CD14-positive monocyte (primary cell): Measurements from ENCODE around the gene ZNF367. TPM values are rescaled to one million over a fixed set of nuclear protein-coding genes. Genes with fewer than 3 reads are reported as not detected.

Source experiments
- DNase-seq, 3 donors: peaks; one replicate each; pipeline ENCODE4 v3.0.0-alpha.2; 2011 to 2022
- H2AFZ ChIP-seq: 2 replicates; pipeline ENCODE4 v1.6.0; 2012; ENCODE audit warnings: mild to moderate bottlenecking, low read depth, low read length, inconsistent platforms; ENCODE audit not compliant: insufficient read depth, poor library complexity, severe bottlenecking
- H3K27ac ChIP-seq, 2 donors: 1 replicate in 1 of 2; 2 replicates in 1 of 2; pipeline ENCODE4 v1.5.1; 2012 to 2013; ENCODE audit warnings: low read length in 2 of 2, control low read depth in 1 of 2, inconsistent platforms in 1 of 2, low read depth in 1 of 2, mild to moderate bottlenecking in 1 of 2
- H3K27me3 ChIP-seq, 2 donors: one replicate each; pipeline versions ENCODE4 v1.6.0 to v1.6.1; 2011 to 2013; ENCODE audit warnings: low read length in 2 of 2; ENCODE audit not compliant: control insufficient read depth in 2 of 2, insufficient read depth in 2 of 2
- H3K36me3 ChIP-seq, 2 donors: replicated peaks in 1 of 2; 1 replicate in 1 of 2; 2 replicates in 1 of 2; pipeline versions ENCODE4 v1.5.1 to v1.6.1; 2012 to 2013; ENCODE audit warnings: low read length in 2 of 2, control low read depth in 1 of 2, inconsistent platforms in 1 of 2, mild to moderate bottlenecking in 1 of 2; ENCODE audit not compliant: insufficient read depth in 2 of 2, control insufficient read depth in 1 of 2
- H3K4me1 ChIP-seq, 2 donors: 1 replicate in 1 of 2; 2 replicates in 1 of 2; pipeline versions ENCODE4 v1.5.1 to v1.6.1; 2012 to 2013; ENCODE audit warnings: low read length in 2 of 2, control low read depth in 1 of 2, inconsistent platforms in 1 of 2, mild to moderate bottlenecking in 1 of 2, moderate library complexity in 1 of 2; ENCODE audit not compliant: insufficient read depth in 2 of 2, control insufficient read depth in 1 of 2
- H3K4me2 ChIP-seq: replicated peaks from 2 replicates; pipeline ENCODE3; 2012; ENCODE audit warnings: low read length, moderate library complexity, mild to moderate bottlenecking; ENCODE audit not compliant: poor library complexity, severe bottlenecking; ENCODE audit errors: extremely low read depth
- H3K4me3 ChIP-seq, 3 experiments: fragments of 200-600 bp in 1 of 3; sonication (generic) in 1 of 3; replicated peaks in 1 of 3; 1 replicate in 2 of 3; 2 replicates in 1 of 3; pipeline ENCODE4 v1.5.1; 2011 to 2013; ENCODE audit warnings: low read length in 3 of 3, mild to moderate bottlenecking in 3 of 3, control low read depth in 2 of 3, low read depth in 2 of 3, inconsistent platforms in 1 of 3, moderate library complexity in 1 of 3
- H3K79me2 ChIP-seq: 2 replicates; pipeline ENCODE4 v1.6.0; 2012; ENCODE audit warnings: mild to moderate bottlenecking, control low read depth, inconsistent platforms, low read length, moderate library complexity; ENCODE audit not compliant: insufficient read depth
- H3K9ac ChIP-seq: 2 replicates; pipeline ENCODE4 v1.6.0; 2017; ENCODE audit warnings: low read length, mild to moderate bottlenecking; ENCODE audit not compliant: insufficient read depth, poor library complexity, severe bottlenecking
- H3K9me3 ChIP-seq, 2 donors: replicated peaks in 1 of 2; 1 replicate in 1 of 2; 2 replicates in 1 of 2; pipeline versions ENCODE4 v1.5.1 to v1.6.1; 2012 to 2013; ENCODE audit warnings: low read length in 2 of 2, control low read depth in 1 of 2; ENCODE audit not compliant: control insufficient read depth in 1 of 2, insufficient read depth in 1 of 2
- H4K20me1 ChIP-seq: 2 replicates; pipeline ENCODE4 v1.6.0; 2012; ENCODE audit warnings: mild to moderate bottlenecking, low read length, control low read depth, moderate library complexity; ENCODE audit not compliant: insufficient read depth
- H3K27ac Mint-ChIP-seq, 7 donors: one replicate each; pipeline ENCODE4 v1.8.0; 2020; ENCODE audit warnings: mild to moderate bottlenecking in 7 of 7, mixed read lengths in 7 of 7, moderate library complexity in 6 of 7, inconsistent platforms in 2 of 7
- H3K27me3 Mint-ChIP-seq, 3 donors: one replicate each; pipeline ENCODE4 v1.8.0; 2021 to 2022; ENCODE audit warnings: low read depth in 3 of 3, mild to moderate bottlenecking in 3 of 3, mixed read lengths in 3 of 3, moderate library complexity in 3 of 3, inconsistent platforms in 1 of 3
- H3K36me3 Mint-ChIP-seq, 2 donors: one replicate each; pipeline ENCODE4 v1.8.0; 2020; ENCODE audit warnings: mixed read lengths in 2 of 2, inconsistent platforms in 1 of 2, mild to moderate bottlenecking in 1 of 2
- H3K4me1 Mint-ChIP-seq: one replicate; pipeline ENCODE4 v1.8.0; 2020; ENCODE audit warnings: mild to moderate bottlenecking, mixed read lengths
- H3K4me3 Mint-ChIP-seq, 2 donors: one replicate each; pipeline ENCODE4 v1.8.0; 2020; ENCODE audit warnings: mild to moderate bottlenecking in 2 of 2, mixed read lengths in 2 of 2, moderate library complexity in 1 of 2
- H3K9me3 Mint-ChIP-seq, 7 donors: one replicate each; pipeline ENCODE4 v1.8.0; 2020 to 2022; ENCODE audit warnings: mixed read lengths in 7 of 7, mild to moderate bottlenecking in 6 of 7, moderate library complexity in 6 of 7, inconsistent platforms in 2 of 7
- WGBS: methylation state at CpG from one replicate; pipeline ENCODE4 v1.1.5; 2013; ENCODE audit warnings: missing lambda C conversion rate; ENCODE audit not compliant: insufficient coverage; 5-methylcytosine and 5-hydroxymethylcytosine counted together
- intact Hi-C, 2 donors: fragments of 100-400 bp; cut with micrococcal nuclease; formaldehyde crosslinking; loops; one replicate each; pipeline versions ENCODE4 v1.15.0 to v1.15.1; 2023
- polyA plus RNA-seq, 3 donors: library from polyadenylated mRNA; depleted of rRNA in 1 of 3; unstranded in 2 of 3; stranded (reverse) in 1 of 3; fragments of 300-500 nt in 2 of 3; fragments of >200 nt in 1 of 3; fragmentation: Illumina TruSeq in 2 of 3; gene quantifications; 1 replicate in 2 of 3; 2 replicates in 1 of 3; pipeline ENCODE4 v1.2.3, GENCODE V29; 2012 to 2021
- TF ChIP-seq, protein P1 (sequence below): fragments of 200-600 bp; IDR thresholded peaks from one replicate; pipeline ENCODE4 v1.8.0; 2022; ENCODE audit warnings: antibody characterized with exemption, mild to moderate bottlenecking

The ZNF367 gene
- polyA plus RNA-seq, 3 donors: 0.08 to 0.21 TPM; not detected in 1

DNA sequence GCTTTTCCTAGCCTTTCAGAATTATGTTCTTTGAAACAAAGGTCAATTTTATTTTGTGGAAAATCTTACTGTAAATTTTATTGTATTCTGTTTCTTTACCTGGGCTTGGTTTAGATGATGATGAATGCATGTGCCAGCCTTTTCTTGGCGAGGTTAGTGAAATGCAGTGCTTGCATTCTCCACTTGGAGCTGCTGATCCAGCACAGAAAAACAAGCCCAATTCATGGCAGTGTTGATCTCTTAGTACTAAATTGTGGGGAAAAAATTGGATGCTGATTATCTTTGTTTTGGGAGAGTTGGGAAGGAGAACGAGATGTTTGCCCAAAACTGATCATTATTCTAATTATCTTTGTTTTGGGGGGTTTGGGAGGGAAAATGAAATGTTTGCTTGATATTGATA is 35.5 kb upstream of the ZNF367 start:
- Mint-ChIP-seq H3K36me3 (peaks cover 3% of the 10 kb centered on the region in 2 donors), H3K27ac (no peak overlapping the region), H3K4me1 (peaks cover 14% of the 10 kb centered on the region), H3K4me3 (no peak overlapping the region), H3K27me3 (peaks cover 31 to 58% (median 49%) of the 10 kb centered on the region in 3 donors), H3K9me3 (peaks cover 0 to 9% (median 3%) of the 10 kb centered on the region in 7 donors)
- no peaks in the 10 kb centered on the region for H3K36me3 ChIP-seq
- H3K27me3 ChIP-seq: peaks cover 22 to 34% of the 10 kb centered on the region in 2 donors
- H3K9me3 ChIP-seq: no peaks in the 10 kb centered on the region
- intact Hi-C loops: loop anchor here (5.0 kb wide), 2 partner anchors 36 to 204 kb away; partner anchors contain the start of genes ZNF367 (in 2 of the 2) and PRXL2C (in 1 of the 2)
- peaks cover 14 to 20% of the 10 kb centered on the region in 2 donors for H3K4me1 ChIP-seq
- 100% methylated on average over 1 of the region's 2 CpGs for WGBS
- H3K4me2 ChIP-seq: no peak overlapping the region
- no peak overlapping the region for H3K4me3 ChIP-seq
- no peaks in the 10 kb centered on the region for H3K79me2 ChIP-seq
- H4K20me1 ChIP-seq: no peaks in the 10 kb centered on the region
- H3K9ac ChIP-seq: no peak overlapping the region
- H2AFZ ChIP-seq: no peak overlapping the region
- H3K27ac ChIP-seq: no peak overlapping the region
- TF ChIP-seq, protein P1, sequence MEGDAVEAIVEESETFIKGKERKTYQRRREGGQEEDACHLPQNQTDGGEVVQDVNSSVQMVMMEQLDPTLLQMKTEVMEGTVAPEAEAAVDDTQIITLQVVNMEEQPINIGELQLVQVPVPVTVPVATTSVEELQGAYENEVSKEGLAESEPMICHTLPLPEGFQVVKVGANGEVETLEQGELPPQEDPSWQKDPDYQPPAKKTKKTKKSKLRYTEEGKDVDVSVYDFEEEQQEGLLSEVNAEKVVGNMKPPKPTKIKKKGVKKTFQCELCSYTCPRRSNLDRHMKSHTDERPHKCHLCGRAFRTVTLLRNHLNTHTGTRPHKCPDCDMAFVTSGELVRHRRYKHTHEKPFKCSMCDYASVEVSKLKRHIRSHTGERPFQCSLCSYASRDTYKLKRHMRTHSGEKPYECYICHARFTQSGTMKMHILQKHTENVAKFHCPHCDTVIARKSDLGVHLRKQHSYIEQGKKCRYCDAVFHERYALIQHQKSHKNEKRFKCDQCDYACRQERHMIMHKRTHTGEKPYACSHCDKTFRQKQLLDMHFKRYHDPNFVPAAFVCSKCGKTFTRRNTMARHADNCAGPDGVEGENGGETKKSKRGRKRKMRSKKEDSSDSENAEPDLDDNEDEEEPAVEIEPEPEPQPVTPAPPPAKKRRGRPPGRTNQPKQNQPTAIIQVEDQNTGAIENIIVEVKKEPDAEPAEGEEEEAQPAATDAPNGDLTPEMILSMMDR: no peak
- DNase-seq: no peak

DNA sequence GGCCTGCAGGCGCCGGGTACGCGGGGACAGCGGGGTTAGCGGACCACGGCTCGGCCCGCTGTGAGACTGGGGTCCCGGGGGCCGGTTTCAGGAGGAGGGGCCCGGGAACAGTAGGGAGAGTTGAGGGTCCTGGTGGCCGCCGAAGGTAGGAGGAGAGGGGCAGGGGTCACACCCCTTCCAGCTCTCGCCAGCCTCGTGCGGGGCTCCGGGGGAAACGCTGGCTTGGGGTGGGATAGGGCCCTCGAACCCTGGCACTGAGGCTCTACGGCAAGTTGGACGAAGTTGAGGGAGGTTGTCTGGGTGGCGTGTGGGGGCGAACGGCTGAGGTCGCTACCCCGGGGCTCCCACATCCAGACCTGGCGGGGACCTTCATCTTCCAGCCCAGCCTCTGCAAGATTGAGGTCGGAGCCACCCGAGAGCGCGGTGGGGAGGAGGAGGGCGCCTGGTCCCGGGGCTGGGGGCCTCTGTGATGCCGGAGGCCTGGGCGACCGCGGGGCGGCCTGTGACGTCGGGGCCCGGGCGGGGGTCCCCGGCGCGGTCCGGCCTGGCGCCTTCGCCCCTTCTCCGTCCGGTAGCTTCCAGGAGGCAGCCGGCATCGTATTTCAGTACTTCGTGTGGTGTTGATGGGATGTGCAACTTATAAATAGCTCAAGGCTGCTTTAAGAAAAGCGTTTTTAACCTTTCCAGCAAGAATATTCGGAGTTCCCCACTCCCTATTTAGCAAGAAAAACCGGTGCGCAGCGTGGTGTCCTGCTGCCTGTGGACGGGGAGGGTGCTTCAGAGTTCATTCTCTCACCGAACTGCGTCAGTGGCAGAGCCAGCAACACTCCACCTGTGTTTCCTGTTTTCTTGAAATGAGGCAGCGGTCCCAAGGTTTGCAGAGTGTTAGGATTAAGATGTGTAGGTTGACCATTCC is 32.7 kb upstream of the ZNF367 start:
- H3K4me1 Mint-ChIP-seq: peaks cover 14% of the 10 kb centered on the region
- H3K9ac ChIP-seq: peak overlapping the region; percentile 46
- under 1% methylated on average over 55 of the region's 63 CpGs for WGBS
- H3K27ac ChIP-seq: no peak overlapping the region
- no peaks in the 10 kb centered on the region for H3K9me3 ChIP-seq
- H4K20me1 ChIP-seq: no peaks in the 10 kb centered on the region
- intact Hi-C loops: loop anchor here (5.0 kb wide), 2 partner anchors 34 to 206 kb away; partner anchors contain the start of genes ZNF367 (in 2 of the 2) and PRXL2C (in 1 of the 2)
- TF ChIP-seq, protein P1: no peak
- peak overlapping the region; percentile 86 for H3K4me2 ChIP-seq
- peak overlapping the region; percentile 28 to 75 (median 50) for H3K4me3 ChIP-seq
- H3K27me3 Mint-ChIP-seq: peaks cover 45 to 70% (median 59%) of the 10 kb centered on the region in 3 donors
- peaks cover 0 to 9% (median 3%) of the 10 kb centered on the region in 7 donors for H3K9me3 Mint-ChIP-seq
- no peaks in the 10 kb centered on the region for H3K79me2 ChIP-seq
- H3K36me3 Mint-ChIP-seq: peaks cover 3% of the 10 kb centered on the region in 2 donors
- peak overlapping the region; percentile 86 to 92 for H3K4me3 Mint-ChIP-seq
- peaks cover 31 to 45% of the 10 kb centered on the region in 2 donors for H3K27me3 ChIP-seq
- peaks cover 14 to 20% of the 10 kb centered on the region in 2 donors for H3K4me1 ChIP-seq
- H2AFZ ChIP-seq: peak overlapping the region; percentile 89
- peak in 2 of 3 donors; percentile 8 to 21 for DNase-seq
- H3K27ac Mint-ChIP-seq: peak overlapping the region in 6 of 7 donors; percentile 10 to 68 (median 50)
- H3K36me3 ChIP-seq: no peaks in the 10 kb centered on the region
